GM12878 (cell line): ENCODE data around the gene ATXN1. TPM values are rescaled to one million over a fixed set of nuclear protein-coding genes. Genes with fewer than 3 reads are reported as not detected.
A peak's percentile ranks its signal among the peaks of the same experiment; 100 is the strongest.

Source experiments
- ASH2L ChIP-seq: fragments of 300-600, 200-600 bp; sonication (generic); IDR thresholded peaks from 2 replicates; pipeline ENCODE4 v1.6.1; 2017; ENCODE audit warnings: low read depth, mild to moderate bottlenecking, borderline replicate concordance
- ATF7 ChIP-seq: fragments of 450-650 bp; IDR thresholded peaks from 2 replicates; pipeline ENCODE4 v1.6.1; 2016; ENCODE audit warnings: low read depth, mild to moderate bottlenecking
- BCL3 ChIP-seq: IDR thresholded peaks from 2 replicates; pipeline ENCODE4 v1.6.1; 2011; ENCODE audit warnings: borderline replicate concordance, low read depth, mild to moderate bottlenecking, moderate library complexity, low read length; ENCODE audit not compliant: insufficient read depth, poor library complexity, severe bottlenecking
- CEBPB ChIP-seq, 2 experiments: fragments of 150-350 bp in 1 of 2; IDR thresholded peaks; 2 replicates each; pipeline ENCODE4 v1.6.1; 2012 to 2014; ENCODE audit warnings: low read depth in 2 of 2, low read length in 2 of 2, borderline replicate concordance in 1 of 2, inconsistent platforms in 1 of 2
- CHD2 ChIP-seq: IDR thresholded peaks from 2 replicates; pipeline ENCODE4 v1.6.1; 2011; ENCODE audit warnings: low read depth, low read length, improper control_type of control experiment, borderline replicate concordance
- CHD4 ChIP-seq: fragments of 200-600 bp; sonication (generic); IDR thresholded peaks from 2 replicates; pipeline ENCODE4 v1.6.1; 2016; ENCODE audit warnings: mild to moderate bottlenecking
- CREM ChIP-seq: IDR thresholded peaks from 2 replicates; pipeline ENCODE4 v1.6.1; 2014; ENCODE audit warnings: antibody characterized with exemption, low read depth
- CTCF ChIP-seq, 3 experiments: IDR thresholded peaks in 2 of 3; conservative IDR thresholded peaks in 1 of 3; 2 replicates each; pipeline ENCODE4 v1.5.1; 2011; ENCODE audit warnings: low read depth in 3 of 3, low read length in 3 of 3, mild to moderate bottlenecking in 3 of 3, control low read depth in 2 of 3, moderate library complexity in 2 of 3, inconsistent platforms in 1 of 3, mixed read lengths in 1 of 3; ENCODE audit not compliant: control insufficient read depth in 2 of 3, insufficient read depth in 1 of 3; ENCODE audit errors: extremely low read depth in 1 of 3
- E4F1 ChIP-seq: fragments of 450-650 bp; IDR thresholded peaks from 2 replicates; pipeline ENCODE4 v1.6.1; 2018; ENCODE audit warnings: borderline replicate concordance, mild to moderate bottlenecking; ENCODE audit not compliant: partially characterized antibody
- ESRRA ChIP-seq: IDR thresholded peaks from 2 replicates; pipeline ENCODE4 v1.6.1; 2012; ENCODE audit warnings: mild to moderate bottlenecking, low read length, improper control_type of control experiment
- FOXM1 ChIP-seq: IDR thresholded peaks from 2 replicates; pipeline ENCODE4 v1.6.1; 2012; ENCODE audit warnings: low read depth, mild to moderate bottlenecking, inconsistent platforms, low read length, moderate library complexity
- GABPA ChIP-seq: IDR thresholded peaks from 2 replicates; pipeline ENCODE4 v1.6.1; 2014; ENCODE audit warnings: antibody characterized with exemption, low read depth, mild to moderate bottlenecking, inconsistent platforms
- HDAC6 ChIP-seq: fragments of 200-600 bp; sonication (generic); IDR thresholded peaks from one replicate; pipeline ENCODE4 v1.8.0; 2017; ENCODE audit warnings: antibody characterized with exemption; ENCODE audit not compliant: unreplicated experiment
- IKZF1 ChIP-seq: fragments of 450-650 bp; conservative IDR thresholded peaks from 2 replicates; pipeline ENCODE4 v1.6.1; 2017; ENCODE audit warnings: antibody characterized with exemption, mild to moderate bottlenecking
- KAT2A ChIP-seq: conservative IDR thresholded peaks from 2 replicates; pipeline ENCODE4 v1.6.1; 2011; ENCODE audit warnings: low read depth, low read length; ENCODE audit not compliant: control insufficient read depth
- NR2F1 ChIP-seq: fragments of 450-650 bp; conservative IDR thresholded peaks from 2 replicates; pipeline ENCODE4 v1.6.1; 2017; ENCODE audit warnings: mild to moderate bottlenecking
- PML ChIP-seq: IDR thresholded peaks from 2 replicates; pipeline ENCODE4 v1.6.1; 2012; ENCODE audit warnings: low read length, inconsistent platforms
- POU2F2 ChIP-seq: IDR thresholded peaks from 3 replicates; pipeline ENCODE4 v1.6.1; 2011; ENCODE audit warnings: low read depth, mild to moderate bottlenecking, low read length, borderline replicate concordance
- RB1 ChIP-seq: fragments of 450-650 bp; formaldehyde crosslinking; IDR thresholded peaks from 2 replicates; pipeline ENCODE4 v1.6.1; 2017; ENCODE audit warnings: mild to moderate bottlenecking, borderline replicate concordance
- SMAD1 ChIP-seq: fragments of 450-650 bp; IDR thresholded peaks from 2 replicates; pipeline ENCODE4 v1.6.1; 2018; ENCODE audit warnings: mild to moderate bottlenecking, low read depth; ENCODE audit not compliant: partially characterized antibody
- SUPT20H ChIP-seq: IDR thresholded peaks from 2 replicates; pipeline ENCODE4 v1.6.1; 2011; ENCODE audit warnings: low read depth, mild to moderate bottlenecking, low read length, moderate library complexity, borderline replicate concordance; ENCODE audit not compliant: control insufficient read depth
- TAF1 ChIP-seq: IDR thresholded peaks from 2 replicates; pipeline ENCODE4 v1.6.1; 2011; ENCODE audit warnings: mild to moderate bottlenecking, low read depth, low read length, borderline replicate concordance
- USF1 ChIP-seq: IDR thresholded peaks from 2 replicates; pipeline ENCODE4 v1.6.1; 2011; ENCODE audit warnings: borderline replicate concordance, low read depth, mild to moderate bottlenecking, moderate library complexity, mixed read lengths, low read length; ENCODE audit not compliant: insufficient read depth; ENCODE audit errors: extremely low read length
- ZBED1 ChIP-seq: IDR thresholded peaks from 2 replicates; pipeline ENCODE4 v1.6.1; 2016; ENCODE audit warnings: borderline replicate concordance
- ZNF622 ChIP-seq: fragments of 450-650 bp; IDR thresholded peaks from 2 replicates; pipeline ENCODE4 v1.6.1; 2017; ENCODE audit warnings: mild to moderate bottlenecking, inconsistent platforms
- polyA plus RNA-seq, 11 experiments: library from polyadenylated mRNA; depleted of rRNA in 4 of 11; unstranded in 6 of 11; stranded (reverse) in 5 of 11; fragments of >200 nt; fragmentation: Nextera tagmentation in 4 of 11; fragmentation: Illumina TruSeq in 1 of 11; extraction: Ambion mirVana in 4 of 11; extraction: Trizol in 1 of 11; gene quantifications; 1 replicate in 1 of 11; 2 replicates in 10 of 11; pipeline versions ENCODE4 v1.2.1 to v1.2.3, GENCODE V29; 2011 to 2016; ENCODE audit warnings: inconsistent platforms in 2 of 11, missing spikeins in 2 of 11, low read depth in 1 of 11
- total RNA-seq, 4 experiments: library from RNA; depleted of rRNA in 3 of 4; stranded (reverse); fragments of >200 nt in 3 of 4; fragmentation: Illumina TruSeq in 1 of 4; extraction: Trizol in 1 of 4; gene quantifications; 2 replicates each; pipeline versions ENCODE4 v1.2.1 to v1.2.3, GENCODE V29; 2013 to 2021

ATXN1 gene
- total and polyA plus RNA-seq, 10 of the 15 experiments (the other 5 are each of a cell fraction or from before 2014, with no cell fraction given) = 12.2 to 51.2 (median 20.5) TPM

- TF ChIP-seq CTCF (IDR thresholded peaks at IDR 0.05 in 2 of 3, conservative IDR thresholded peaks at IDR 0.05 in 1 of 3; ENCODE audit: control insufficient read depth in 2 of 3, extremely low read depth in 1 of 3, insufficient read depth in 1 of 3, low read depth in 3 of 3, low read length in 3 of 3) = no peak
- TF ChIP-seq PML = peak; percentile 75
- TF ChIP-seq ZNF622 = no peak
- no peak for TF ChIP-seq CHD4
- TF ChIP-seq ZBED1 = peak; percentile 55; the same call in 1 of the 2 replicates
- peak; percentile 79; the same call in 1 of the 2 replicates for TF ChIP-seq CREM
- peak; percentile 67; the same call in 1 of the 3 replicates for TF ChIP-seq POU2F2
- peak; percentile 17; the same call in 1 of the 2 replicates for TF ChIP-seq TAF1
- TF ChIP-seq ASH2L = no peak
- peak; percentile 64 for TF ChIP-seq NR2F1
- no peak for TF ChIP-seq RB1
- peak; percentile 74; the same call in 1 of the 2 replicates for TF ChIP-seq FOXM1
- no peak for TF ChIP-seq GABPA
- TF ChIP-seq USF1 = no peak
- TF ChIP-seq ATF7 = peak; percentile 45; the same call in 1 of the 2 replicates
- no peak for TF ChIP-seq SUPT20H
- TF ChIP-seq IKZF1 = peak; percentile 93
- 0 out of 4 replicates have a peak, but pooled peaks of 1 of the 2 experiments have one; percentile 60 for TF ChIP-seq CEBPB (IDR thresholded peaks at IDR 0.05; ENCODE audit: borderline replicate concordance in 1 of 2, low read depth in 2 of 2, low read length in 2 of 2)
- TF ChIP-seq HDAC6 = no peak
- TF ChIP-seq CHD2 = 0 out of 2 replicates have a peak, but pooled peaks have one; percentile 22
- no peak for TF ChIP-seq BCL3
- no peak for TF ChIP-seq E4F1
- TF ChIP-seq ESRRA = no peak
- no peak for TF ChIP-seq KAT2A
- TF ChIP-seq SMAD1 = no peak
Measured at GRCh38 chr6:16494793-16495192, 266.5 kb downstream of the ATXN1 start (continued).
